Uterus (tissue), 2 donors: ENCODE data around the gene PPP3CA.

Experiments
- CTCF ChIP-seq, 4 experiments: fragments of 200-600 bp in 2 of 4; fragments of 450-650 bp in 2 of 4; sonication (generic) in 2 of 4; IDR thresholded peaks; one replicate each; pipeline ENCODE4 v1.5.1; 2016 to 2019; ENCODE audit warnings: antibody characterized with exemption in 4 of 4, mild to moderate bottlenecking in 2 of 4, moderate library complexity in 1 of 4
- POLR2A ChIP-seq, 2 donors: fragments of 450-650 bp; IDR thresholded peaks; one replicate each; pipeline ENCODE4 v1.6.1; 2016; ENCODE audit warnings: antibody characterized with exemption in 2 of 2, mild to moderate bottlenecking in 1 of 2, moderate library complexity in 1 of 2

GRCh38 chr4:100979736-100980135 is 367.6 kb downstream of the PPP3CA start:
- no peak for TF ChIP-seq CTCF (IDR thresholded peaks at IDR 0.05)
- no peak for TF ChIP-seq POLR2A (IDR thresholded peaks at IDR 0.05)
